H1 (cell line): ENCODE results near the gene CMBL. TPM values are rescaled to one million over a fixed set of nuclear protein-coding genes. Genes with fewer than 3 reads are reported as not detected.
A peak's percentile ranks its signal among the peaks of the same experiment; 100 is the strongest.

Experiments
- CTCF ChIA-PET: fragments of 300-600 bp; sonication (Branson Sonifier 250); formaldehyde crosslinking; loops from one replicate; lab custom pipeline; 2021; ENCODE audit not compliant: partially characterized antibody; lab: Charles Lee
- POLR2A ChIA-PET: fragments of 300-600 bp; sonication (Branson Sonifier 250); formaldehyde crosslinking; loops from one replicate; lab custom pipeline; 2021; ENCODE audit warnings: inconsistent platforms; ENCODE audit not compliant: partially characterized antibody; lab: Charles Lee
- DNase-seq, 2 experiments: peaks; one replicate each; pipeline versions ENCODE4 v3.0.0 to v3.0.0-alpha.2; 2010 to 2022; ENCODE audit warnings: low spot score in 2 of 2, low read depth in 1 of 2, mixed read lengths in 1 of 2
- FAIRE-seq: peaks from 2 replicates; lab custom pipeline; 2011; peaks lifted over from hg19 to GRCh38; lab: Jason Lieb, UNC
- H2AFZ ChIP-seq: 2 replicates; pipeline ENCODE4 v1.8.1; 2012; ENCODE audit warnings: low read length, inconsistent platforms
- H2AK5ac ChIP-seq: 2 replicates; pipeline ENCODE4 v1.6.1; 2013; ENCODE audit warnings: low read depth, low read length
- H2BK120ac ChIP-seq: replicated peaks from 2 replicates; pipeline ENCODE3; 2013; ENCODE audit warnings: low read depth, low read length, inconsistent platforms
- H2BK12ac ChIP-seq: 2 replicates; pipeline ENCODE4 v1.6.1; 2013; ENCODE audit warnings: low read depth, low read length
- H2BK15ac ChIP-seq: 2 replicates; pipeline ENCODE4 v1.6.1; 2013; ENCODE audit warnings: low read length
- H2BK20ac ChIP-seq: 2 replicates; pipeline ENCODE4 v1.6.1; 2013; ENCODE audit warnings: low read length
- H2BK5ac ChIP-seq: 2 replicates; pipeline ENCODE4 v1.6.1; 2013; ENCODE audit warnings: low read depth, low read length
- H3K14ac ChIP-seq: 2 replicates; pipeline ENCODE4 v1.6.1; 2013; ENCODE audit warnings: inconsistent platforms; ENCODE audit not compliant: insufficient read length
- H3K18ac ChIP-seq: 2 replicates; pipeline ENCODE4 v1.6.1; 2013; ENCODE audit warnings: low read length; ENCODE audit errors: extremely low read depth
- H3K23ac ChIP-seq: 2 replicates; pipeline ENCODE4 v1.6.1; 2013; ENCODE audit warnings: inconsistent platforms; ENCODE audit not compliant: insufficient read length
- H3K23me2 ChIP-seq: 2 replicates; pipeline ENCODE4 v1.6.1; 2013; ENCODE audit warnings: low read depth, low read length
- H3K27ac ChIP-seq: 2 replicates; pipeline ENCODE4 v1.6.1; 2011; ENCODE audit warnings: low read depth, low read length, inconsistent platforms
- H3K27me3 ChIP-seq, 4 experiments: replicated peaks in 1 of 4; 1 replicate in 1 of 4; 2 replicates in 3 of 4; pipeline versions ENCODE4 v1.6.1 to v1.8.1; 2011 to 2013; ENCODE audit warnings: low read length in 3 of 4, mild to moderate bottlenecking in 3 of 4, inconsistent platforms in 2 of 4, mixed read lengths in 2 of 4, moderate library complexity in 1 of 4; ENCODE audit not compliant: control insufficient read depth in 3 of 4, insufficient read depth in 3 of 4; ENCODE audit errors: extremely low read depth in 1 of 4
- H3K36me3 ChIP-seq, 4 experiments: 2 replicates each; pipeline versions ENCODE4 v1.6.1 to v1.8.1; 2011 to 2013; ENCODE audit warnings: mild to moderate bottlenecking in 4 of 4, low read length in 3 of 4, moderate library complexity in 2 of 4, control low read depth in 1 of 4, inconsistent platforms in 1 of 4; ENCODE audit not compliant: insufficient read depth in 4 of 4, control insufficient read depth in 2 of 4
- H3K4ac ChIP-seq: replicated peaks from 2 replicates; pipeline ENCODE3; 2013; ENCODE audit warnings: low read length, low read depth, mixed read lengths, inconsistent platforms; ENCODE audit not compliant: insufficient read length
- H3K4me1 ChIP-seq, 4 experiments: replicated peaks in 1 of 4; 1 replicate in 1 of 4; 2 replicates in 3 of 4; pipeline versions ENCODE4 v1.6.1 to v1.8.1; 2011 to 2013; ENCODE audit warnings: low read length in 3 of 4, inconsistent platforms in 2 of 4, mixed read lengths in 1 of 4; ENCODE audit not compliant: insufficient read depth in 4 of 4, control insufficient read depth in 3 of 4
- H3K4me2 ChIP-seq, 2 experiments: 2 replicates each; pipeline versions ENCODE4 v1.6.1 to v1.8.1; 2011 to 2013; ENCODE audit warnings: low read depth in 2 of 2, low read length in 2 of 2, control low read depth in 1 of 2, inconsistent platforms in 1 of 2, mild to moderate bottlenecking in 1 of 2; ENCODE audit not compliant: insufficient read depth in 1 of 2
- H3K4me3 ChIP-seq, 4 experiments: fragments of 200-600, 300-600 bp in 1 of 4; sonication (generic), shearing (Covaris generic), sonication (Bioruptor Twin) in 1 of 4; 2 replicates each; pipeline versions ENCODE4 v1.5.1 to v1.8.1; 2011 to 2016; ENCODE audit warnings: low read length in 4 of 4, low read depth in 3 of 4, control low read depth in 2 of 4, inconsistent platforms in 2 of 4, mild to moderate bottlenecking in 2 of 4, mixed read lengths in 1 of 4, moderate library complexity in 1 of 4; ENCODE audit not compliant: insufficient read depth in 2 of 4; ENCODE audit errors: extremely low read depth in 1 of 4
- H3K56ac ChIP-seq: replicated peaks from 2 replicates; pipeline ENCODE3; 2013; ENCODE audit warnings: low read depth, mild to moderate bottlenecking, mixed read lengths, low read length, inconsistent platforms; ENCODE audit not compliant: insufficient read length
- H3K79me1 ChIP-seq: 2 replicates; pipeline ENCODE4 v1.6.1; 2013; ENCODE audit warnings: low read depth, low read length, control low read depth
- H3K79me2 ChIP-seq, 2 experiments: 2 replicates each; pipeline versions ENCODE4 v1.6.1 to v1.8.1; 2012 to 2013; ENCODE audit warnings: low read length in 2 of 2, mild to moderate bottlenecking in 2 of 2, inconsistent platforms in 1 of 2; ENCODE audit not compliant: insufficient read depth in 2 of 2, control insufficient read depth in 1 of 2
- H3K9ac ChIP-seq, 4 experiments: replicated peaks in 1 of 4; 1 replicate in 1 of 4; 2 replicates in 3 of 4; pipeline versions ENCODE4 v1.6.1 to v1.8.1; 2011 to 2013; ENCODE audit warnings: low read depth in 3 of 4, low read length in 3 of 4, control low read depth in 2 of 4, mild to moderate bottlenecking in 2 of 4, moderate library complexity in 2 of 4, inconsistent platforms in 1 of 4; ENCODE audit errors: extremely low read depth in 1 of 4
- H3K9me3 ChIP-seq, 2 experiments: 2 replicates each; pipeline versions ENCODE4 v1.6.1 to v1.8.1; 2012 to 2013; ENCODE audit warnings: mild to moderate bottlenecking in 2 of 2, moderate library complexity in 2 of 2, control low read depth in 1 of 2, inconsistent platforms in 1 of 2, low read depth in 1 of 2, low read length in 1 of 2, mixed read lengths in 1 of 2; ENCODE audit not compliant: insufficient read depth in 2 of 2
- H4K20me1 ChIP-seq, 2 experiments: replicated peaks in 1 of 2; 2 replicates each; pipeline versions ENCODE3 to v1.8.1; 2011 to 2013; ENCODE audit warnings: inconsistent platforms in 2 of 2, low read length in 2 of 2, mild to moderate bottlenecking in 1 of 2; ENCODE audit not compliant: insufficient read depth in 2 of 2, control insufficient read depth in 1 of 2
- H4K5ac ChIP-seq: 2 replicates; pipeline ENCODE4 v1.6.1; 2013; ENCODE audit warnings: low read length, low read depth, mixed read lengths, inconsistent platforms; ENCODE audit not compliant: insufficient read length
- H4K8ac ChIP-seq: 2 replicates; pipeline ENCODE4 v1.8.0; 2013; ENCODE audit warnings: mild to moderate bottlenecking, moderate library complexity, low read length, inconsistent platforms; ENCODE audit not compliant: insufficient read depth; ENCODE audit errors: extremely low read depth
- H4K91ac ChIP-seq: replicated peaks from 2 replicates; pipeline ENCODE3; 2013; ENCODE audit warnings: low read length, mixed read lengths, inconsistent platforms; ENCODE audit not compliant: insufficient read length
- RBBP5 ChIP-seq: IDR thresholded peaks from 2 replicates; pipeline ENCODE4 v1.7.1; 2012; ENCODE audit warnings: low read depth, mild to moderate bottlenecking, inconsistent platforms, low read length, moderate library complexity, borderline replicate concordance
- WGBS, 2 experiments: shearing (Covaris generic) in 1 of 2; methylation state at CpG; one replicate each; pipeline versions ENCODE4 v1.1.6 to v1.1.7; 2013 to 2015; ENCODE audit warnings: low lambda C conversion rate in 2 of 2, mixed read lengths in 2 of 2, inconsistent platforms in 1 of 2, low coverage in 1 of 2, missing lambda C conversion rate in 1 of 2; ENCODE audit not compliant: insufficient replicate concordance in 2 of 2, insufficient coverage in 1 of 2, insufficient read length in 1 of 2; ENCODE audit errors: extremely low coverage in 1 of 2, missing lambda C conversion rate in 1 of 2; 5-methylcytosine and 5-hydroxymethylcytosine counted together
- polyA plus RNA-seq, 7 experiments: library from polyadenylated mRNA; depleted of rRNA in 3 of 7; stranded (reverse) in 5 of 7; unstranded in 2 of 7; fragments of >200 nt in 5 of 7; fragments of 200-250 nt in 2 of 7; gene quantifications; 1 replicate in 5 of 7; 2 replicates in 1 of 7; 4 replicates in 1 of 7; pipeline versions ENCODE4 v1.2.1 to v1.2.3, GENCODE V29; 2011 to 2013; ENCODE audit warnings: missing spikeins in 2 of 7, mixed read lengths in 2 of 7
- total RNA-seq: library from RNA; stranded (reverse); fragmentation: NEBNext Ultra II Directional; extraction: Animal tissue kit (Norgen Biotek cat#: 25700); gene quantifications from 2 replicates; pipeline ENCODE4 v1.2.1, GENCODE V29; 2021

The CMBL gene
- total and polyA plus RNA-seq, 2 of the 8 experiments (the other 6 are each of a cell fraction or from before 2014, with no cell fraction given), result 27.9 to 32.1 TPM

GRCh38 chr5:10321882-10322281 lies 14.2 kb upstream of the CMBL start:
- H2BK20ac ChIP-seq, result no peak overlapping the region
- H4K20me1 ChIP-seq, result no peaks in the 10 kb centered on the region
- no peaks in the 10 kb centered on the region for H3K9me3 ChIP-seq
- no peak overlapping the region for H3K18ac ChIP-seq
- POLR2A ChIA-PET, result no interaction called here
- H3K23ac ChIP-seq, result no peak overlapping the region
- H3K4me2 ChIP-seq, result no peak overlapping the region
- no peak overlapping the region for H2AK5ac ChIP-seq
- H4K8ac ChIP-seq, result peak overlapping the region; percentile 35; the same call in 1 of the 2 replicates
- H3K9ac ChIP-seq, result no peak overlapping the region
- H2BK15ac ChIP-seq, result no peak overlapping the region
- H3K4me1 ChIP-seq, result no peaks in the 10 kb centered on the region
- H3K36me3 ChIP-seq, result no peaks in the 10 kb centered on the region
- CTCF ChIA-PET, result no interaction called here
- no peak overlapping the region for H2BK120ac ChIP-seq
- 83% methylated on average over 9 of the region's 9 CpGs; no CpG with 5 or more reads in 1 of the 2 experiments for WGBS, 2 experiments
- H3K27ac ChIP-seq, result no peak overlapping the region
- no peak overlapping the region for H3K14ac ChIP-seq
- H4K5ac ChIP-seq, result no peak overlapping the region
- H4K91ac ChIP-seq, result no peak overlapping the region
- no peaks in the 10 kb centered on the region for H3K27me3 ChIP-seq
- no peak for TF ChIP-seq RBBP5
- H3K79me2 ChIP-seq, result no peaks in the 10 kb centered on the region
- no peak overlapping the region for H3K4me3 ChIP-seq
- no peak overlapping the region for H3K4ac ChIP-seq
- no peaks in the 10 kb centered on the region for H3K79me1 ChIP-seq
- FAIRE-seq, result no peak
- no peak overlapping the region for H2BK12ac ChIP-seq
- no peak overlapping the region for H2AFZ ChIP-seq
- H2BK5ac ChIP-seq, result no peak overlapping the region
- H3K56ac ChIP-seq, result no peak overlapping the region
- no peak for DNase-seq
- H3K23me2 ChIP-seq, result no peaks in the 10 kb centered on the region
